ENCODE measurements around the gene ADAMTSL3.
"Not testable (repeated sequence)": the region's sequence is repeated elsewhere in the genome, so short reads cannot be mapped to it uniquely, and the experiment has no call there.

The ADAMTSL3 gene

GRCh38 chr15:83992324-83993031 lies 338.6 kb downstream of the ADAMTSL3 start:
- no peak for DNase-seq

DNA sequence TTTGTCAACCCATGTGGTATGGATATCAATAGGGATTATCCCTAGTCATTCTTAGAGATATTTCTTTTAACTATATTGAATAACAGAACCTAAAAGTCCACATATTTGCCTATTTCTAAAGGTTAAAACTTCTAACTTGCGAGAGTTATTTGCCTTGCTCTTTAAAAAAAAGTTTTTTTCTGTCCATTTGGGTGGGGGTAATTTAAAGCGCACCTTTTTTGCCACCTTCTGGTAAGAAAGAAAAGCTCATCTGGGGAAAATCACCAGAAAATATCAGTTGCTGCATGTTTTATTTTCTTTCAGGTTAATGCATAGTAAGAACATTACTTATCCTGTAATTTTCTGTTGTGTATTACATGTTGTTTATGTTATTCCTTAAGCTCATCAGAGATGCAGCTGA lies 339.7 kb downstream of the ADAMTSL3 start:
- DNase-seq: no peak

DNA sequence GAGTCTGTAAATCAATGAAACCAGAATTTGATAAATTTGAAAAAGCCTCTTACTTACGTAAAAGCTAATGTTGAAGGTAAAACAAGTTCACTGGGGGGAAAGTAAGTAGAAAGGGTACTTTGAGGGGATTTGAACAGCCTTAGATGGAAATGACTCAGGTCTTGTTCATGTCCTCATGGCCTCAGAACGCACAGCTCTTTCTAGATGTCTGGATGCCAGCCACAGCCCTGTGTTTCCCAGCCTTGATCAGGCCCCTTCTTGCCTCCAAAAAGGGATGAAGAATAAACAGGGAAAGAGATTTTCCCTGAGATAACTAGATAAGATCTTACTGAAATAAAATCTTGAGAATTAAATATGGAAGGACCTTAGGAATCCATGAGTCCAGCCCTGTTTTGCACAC lies 344.6 kb downstream of the ADAMTSL3 start:
- no peak for DNase-seq

- no peak for DNase-seq
These were observed 345.6 kb downstream of the ADAMTSL3 start for GRCh38 chr15:83999396-84000135.

GRCh38 chr15:84001037-84001436 lies 347.1 kb downstream of the ADAMTSL3 start:
- no peak for DNase-seq

- no peak for DNase-seq
These were observed 347.7 kb downstream of the ADAMTSL3 start for GRCh38 chr15:84001655-84002054.

DNA sequence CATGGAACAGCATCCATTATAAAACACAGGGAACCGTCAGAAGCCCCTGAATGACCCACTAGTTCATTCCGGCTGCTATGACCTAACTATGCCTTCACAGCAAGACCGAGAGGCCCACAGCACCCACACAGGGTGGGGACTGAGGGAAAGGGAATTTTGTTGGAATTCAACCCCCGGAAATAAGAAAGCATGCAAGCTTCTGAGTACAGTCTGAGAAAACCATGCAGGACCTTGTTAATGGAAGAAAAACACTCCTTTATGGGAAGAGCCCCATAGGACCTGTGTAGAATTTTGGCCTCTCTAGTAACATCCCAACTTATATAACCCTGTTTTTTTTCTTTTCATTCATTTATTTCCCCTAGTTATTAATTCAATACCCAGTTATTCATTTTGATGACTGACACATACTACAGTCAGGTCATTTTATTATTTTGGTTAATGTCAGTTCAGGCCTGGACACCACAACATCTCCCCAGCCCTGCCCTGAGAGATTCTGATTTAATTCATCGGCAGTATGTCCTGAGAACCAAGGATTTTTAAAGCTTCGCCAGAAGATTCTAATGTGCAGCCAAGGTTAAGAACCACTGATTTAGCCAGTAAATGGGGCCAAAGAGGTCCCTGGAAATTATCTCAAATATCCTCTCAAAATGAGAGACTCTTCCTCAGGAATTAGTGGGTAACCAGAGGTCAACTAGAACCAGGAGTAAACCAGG lies 350.0 kb downstream of the ADAMTSL3 start:
- DNase-seq: no peak

GRCh38 chr15:84006421-84006820 lies 352.5 kb downstream of the ADAMTSL3 start:
- DNase-seq: no peak

DNA sequence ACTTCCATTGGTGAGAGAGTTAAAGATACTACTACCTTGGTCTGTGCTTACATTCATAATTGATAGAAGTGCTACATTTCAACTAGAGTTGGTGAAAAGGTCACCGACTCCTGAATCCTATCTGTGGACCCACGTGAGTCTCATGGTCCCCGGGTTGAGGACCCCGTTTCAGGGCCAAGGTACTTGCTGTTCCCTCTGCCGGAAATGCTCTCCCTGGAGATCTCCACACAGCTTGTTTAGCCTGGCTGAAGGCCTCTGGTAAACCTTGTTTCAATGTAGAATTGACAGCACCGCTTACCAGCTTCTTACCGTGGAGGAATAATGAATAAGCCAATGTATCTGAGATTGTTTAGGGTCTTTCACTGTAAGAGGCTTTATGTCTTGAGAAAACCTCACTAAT lies 355.7 kb downstream of the ADAMTSL3 start:
- DNase-seq: no peak

GRCh38 chr15:84010246-84010645 lies 356.3 kb downstream of the ADAMTSL3 start:
- DNase-seq: no peak

DNA sequence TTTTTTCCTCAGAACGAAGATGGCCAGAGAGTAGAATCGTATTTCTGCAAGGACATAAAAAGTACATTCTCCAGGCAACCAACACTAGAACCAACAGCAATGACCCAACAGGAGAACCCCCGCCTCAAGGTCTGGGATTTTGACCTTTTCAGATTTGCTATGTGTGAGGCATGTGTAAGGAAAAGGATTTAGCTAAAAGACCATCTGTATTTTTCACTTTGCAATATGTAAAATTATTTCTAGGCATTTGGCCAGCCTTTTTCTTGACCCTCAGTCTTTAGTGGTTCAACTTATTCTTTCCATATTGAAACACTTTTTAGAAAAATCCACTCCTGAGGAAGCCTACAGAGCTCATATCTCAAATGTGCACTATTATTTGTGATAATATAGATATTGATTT lies 362.4 kb downstream of the ADAMTSL3 start:
- DNase-seq: no peak

GRCh38 chr15:84022516-84022915 lies 368.6 kb downstream of the ADAMTSL3 start:
- no peak for DNase-seq

DNA sequence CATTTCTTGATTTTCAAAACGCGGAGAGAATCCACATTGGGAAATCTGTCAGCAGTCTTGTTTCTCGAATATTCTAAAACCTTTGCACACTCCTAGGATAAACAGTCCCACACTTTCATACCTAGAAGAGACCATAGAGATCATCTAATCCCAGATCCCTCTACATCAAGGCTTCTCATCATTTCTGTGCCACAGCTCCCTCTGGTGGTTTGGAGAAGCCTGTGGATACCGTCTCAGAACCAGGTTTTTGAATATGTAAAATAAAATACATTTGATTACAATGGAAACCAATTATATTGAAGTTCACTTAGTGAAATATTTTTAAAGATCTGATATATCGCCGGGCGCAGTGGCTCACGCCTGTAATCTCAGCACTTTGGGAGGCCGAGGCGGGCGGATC lies 369.7 kb downstream of the ADAMTSL3 start:
- no peak for DNase-seq

- no peak for DNase-seq
These were observed 380.1 kb downstream of the ADAMTSL3 start for GRCh38 chr15:84033793-84034553.

- DNase-seq: no peak
These were observed 380.9 kb downstream of the ADAMTSL3 start for GRCh38 chr15:84034578-84035398.

DNA sequence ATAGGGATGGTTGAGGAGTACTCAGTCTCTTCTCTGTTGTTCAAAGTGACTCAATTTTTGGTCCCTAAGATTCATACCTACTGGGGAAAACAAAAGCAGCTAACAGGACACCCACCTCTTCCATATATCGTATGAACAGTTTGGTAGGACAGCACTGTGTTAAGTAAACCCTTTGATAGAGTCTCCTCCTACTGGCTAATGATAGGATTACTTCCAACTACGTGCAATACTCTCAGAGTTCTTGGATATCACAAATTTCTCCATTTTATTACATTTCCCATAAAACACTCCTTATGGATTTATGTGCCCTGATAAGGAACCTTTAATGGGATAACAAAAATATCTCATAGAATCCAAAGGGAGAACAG lies 381.5 kb downstream of the ADAMTSL3 start:
- no peak for DNase-seq

- no peak for DNase-seq
These were observed 383.4 kb downstream of the ADAMTSL3 start for GRCh38 chr15:84037301-84037700.

- DNase-seq: not testable (repeated sequence)
These were observed 388.6 kb downstream of the ADAMTSL3 start for GRCh38 chr15:84042434-84043056.

GRCh38 chr15:84046064-84046637 lies 392.2 kb downstream of the ADAMTSL3 start:
- no peak for DNase-seq

DNA sequence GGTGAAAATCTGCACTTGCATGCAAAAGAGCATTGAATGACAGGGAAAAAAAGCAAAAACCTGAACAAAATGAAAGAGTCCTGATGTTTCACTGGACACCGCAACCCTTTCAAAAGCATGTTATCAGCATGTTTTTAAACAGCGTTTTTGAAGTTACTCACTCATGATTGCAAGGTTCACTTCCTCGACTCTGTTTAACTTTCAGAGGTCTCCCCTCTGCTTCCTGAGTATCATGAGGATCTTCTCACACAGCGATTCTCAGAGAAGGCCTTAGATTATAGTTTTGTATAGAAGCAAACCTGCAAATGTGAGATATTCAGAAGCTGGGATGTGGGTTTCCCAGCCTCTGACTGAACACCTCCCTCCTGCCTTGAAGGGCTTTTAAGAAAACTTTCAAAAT lies 395.6 kb downstream of the ADAMTSL3 start:
- DNase-seq: not testable (repeated sequence)

- DNase-seq: no peak
These were observed 396.2 kb downstream of the ADAMTSL3 start for GRCh38 chr15:84050076-84050475.
